Measurements from ENCODE around the gene PPP1R37.

PPP1R37 gene

DNA sequence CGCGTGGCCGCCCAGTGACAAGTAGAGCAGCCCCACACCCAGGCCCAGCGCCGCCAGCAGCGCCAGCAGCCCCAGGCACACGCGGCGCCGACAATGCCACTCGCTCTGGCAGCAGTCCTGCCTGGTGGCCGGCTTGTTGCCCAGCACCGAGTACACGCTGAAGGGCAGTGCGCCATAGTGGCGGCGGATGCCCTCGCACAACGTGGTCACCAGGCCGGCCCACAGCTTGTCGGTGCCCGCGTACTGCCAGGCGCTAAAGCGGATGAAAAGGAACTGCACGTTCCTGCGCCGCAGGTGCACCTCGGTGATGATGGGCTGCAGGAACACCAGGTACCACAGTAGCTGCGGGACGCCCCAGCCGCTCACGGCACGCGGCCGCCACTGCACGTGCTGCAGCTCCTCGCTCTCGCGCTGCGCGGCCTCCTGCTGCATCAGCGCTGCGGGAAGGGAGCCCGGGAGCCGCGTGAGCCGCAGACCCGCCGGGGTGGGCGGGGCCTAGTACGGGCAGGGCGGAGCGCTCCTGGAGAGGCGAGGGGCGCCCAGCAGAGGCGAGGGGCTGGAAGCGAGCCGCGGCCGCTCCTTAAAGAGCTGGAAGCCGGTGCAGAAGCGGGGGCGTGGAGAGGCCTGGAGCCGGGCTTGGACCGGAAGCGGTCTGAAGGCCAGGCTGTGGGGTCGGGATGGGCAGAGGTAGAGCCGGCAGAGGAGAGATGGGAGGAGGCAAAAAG is 60.5 kb downstream of the PPP1R37 start:
- DNase-seq, result peak; percentile 42

- no peak for DNase-seq
Measured at GRCh38 chr19:45154064-45154827, 61.3 kb downstream of the PPP1R37 start.

DNA sequence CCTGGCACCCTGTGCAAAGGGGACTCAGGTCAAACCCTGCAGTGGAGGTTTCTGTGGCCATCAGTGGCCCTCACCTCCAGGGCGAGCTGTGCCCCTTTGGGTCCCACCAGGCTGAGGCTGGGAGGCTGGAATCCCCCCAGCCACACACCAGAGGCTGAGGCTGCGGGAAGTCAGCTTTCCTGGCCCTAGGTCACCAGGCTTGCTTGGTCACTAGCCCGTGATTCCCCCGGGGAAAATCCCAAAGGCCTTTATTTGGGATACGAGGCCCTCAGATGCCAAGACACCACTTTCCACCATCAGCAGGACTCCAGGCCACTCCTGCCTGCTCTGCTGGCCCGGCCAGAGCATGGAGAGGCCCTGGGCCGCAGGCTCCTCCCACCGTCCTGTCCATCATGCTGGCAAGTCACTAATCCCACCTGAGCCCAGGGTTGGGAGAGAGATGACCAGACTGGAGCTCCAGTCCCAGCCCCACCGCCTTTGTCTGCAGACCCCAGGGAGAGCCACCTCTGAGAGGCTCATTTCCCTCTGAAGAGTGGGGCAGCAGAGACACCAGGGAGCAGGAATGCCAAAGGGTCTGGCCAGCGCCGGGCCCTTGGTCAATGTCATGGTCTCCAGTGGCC is 63.1 kb downstream of the PPP1R37 start:
- DNase-seq, result no peak

GRCh38 chr19:45156751-45157150 is 63.8 kb downstream of the PPP1R37 start:
- DNase-seq, result no peak

DNA sequence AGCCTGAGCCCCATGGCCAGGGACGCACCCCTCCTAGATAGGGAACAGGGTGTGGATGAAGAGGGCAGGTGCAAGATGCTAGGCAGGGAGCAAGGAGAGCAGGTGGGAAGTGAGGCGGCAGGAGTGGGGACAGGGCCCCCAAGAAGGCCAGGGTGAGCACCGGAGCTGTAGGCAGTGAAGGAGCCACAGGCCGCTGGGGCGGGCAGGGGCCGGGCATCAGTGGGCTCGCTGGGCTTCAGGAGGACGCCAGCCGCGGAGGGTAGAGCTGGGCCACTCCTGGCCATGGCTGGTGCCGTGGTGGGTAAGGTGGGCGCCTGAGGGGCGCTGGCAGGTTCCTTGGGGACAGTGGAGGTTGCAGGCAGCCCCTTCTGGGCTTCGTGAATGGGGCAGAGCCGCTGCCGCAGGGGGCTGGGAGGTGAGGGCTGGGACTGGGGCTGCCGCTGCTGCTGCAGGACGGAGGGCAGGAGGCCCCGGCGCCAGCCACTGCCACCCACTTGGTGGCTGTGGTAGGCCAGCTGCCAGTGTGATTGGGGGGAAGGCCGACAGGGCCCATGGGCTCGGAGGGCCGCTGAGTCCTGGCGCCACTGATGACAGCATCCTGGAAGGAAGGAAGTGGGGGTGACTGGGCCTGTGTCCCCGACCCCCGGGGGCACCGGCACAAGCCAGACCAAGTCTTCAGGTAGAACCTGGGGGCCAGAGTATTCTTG is 65.7 kb downstream of the PPP1R37 start:
- no peak for DNase-seq

DNA sequence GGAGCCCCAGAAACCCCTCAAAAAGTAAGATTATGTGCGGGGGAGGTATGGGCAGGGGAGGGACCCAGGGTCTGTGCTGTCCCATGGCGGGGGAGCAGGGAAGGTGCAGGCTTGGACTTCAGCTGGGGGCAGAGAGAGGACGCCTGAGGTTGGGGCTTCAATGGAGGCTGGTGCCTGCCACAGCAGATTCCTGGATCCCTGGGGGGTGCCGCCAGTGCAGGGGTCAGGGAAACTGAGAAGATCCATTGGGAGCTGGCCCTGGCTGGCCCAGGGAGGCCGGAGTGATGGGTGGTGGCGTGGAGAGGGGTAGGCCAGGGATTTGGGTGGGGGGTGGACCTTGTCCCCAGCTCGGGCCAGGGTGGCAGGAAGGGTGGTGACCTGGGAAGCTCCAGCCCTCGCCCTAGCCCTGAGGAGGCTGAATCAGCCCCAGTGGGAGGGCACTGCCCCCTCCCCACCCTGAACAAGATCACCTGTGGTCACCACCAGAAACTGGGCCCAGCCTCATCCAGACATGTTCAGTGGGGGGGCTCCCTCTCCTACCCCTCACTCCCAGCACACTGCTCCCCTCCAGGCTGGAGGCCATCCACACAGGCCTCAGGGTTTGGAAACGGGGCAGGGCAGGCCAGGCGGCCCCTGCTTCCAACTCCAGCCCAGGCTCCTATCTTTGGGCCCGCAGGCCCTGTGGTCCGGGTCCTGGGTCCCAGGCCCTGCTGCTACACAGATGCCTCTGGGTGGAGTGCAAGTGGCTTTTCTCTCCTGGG is 66.4 kb downstream of the PPP1R37 start:
- no peak for DNase-seq

DNA sequence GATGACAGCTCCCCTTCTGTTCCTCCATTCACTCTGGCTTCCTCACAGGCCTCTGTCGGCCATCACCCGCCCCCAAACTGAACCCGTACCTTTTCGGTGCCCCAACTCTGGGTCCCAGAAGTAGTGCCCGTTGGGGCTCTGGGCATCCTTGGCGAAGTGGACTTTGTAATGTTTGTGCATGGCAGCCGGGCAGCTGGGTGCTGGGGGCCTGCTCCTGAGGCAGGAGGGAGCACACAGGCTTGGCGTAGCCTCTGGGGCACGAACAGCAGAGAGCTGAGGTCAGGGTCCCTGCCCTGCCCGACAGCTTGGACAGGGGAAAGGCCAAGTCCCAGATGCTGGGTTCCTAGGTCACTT is 67.0 kb downstream of the PPP1R37 start:
- no peak for DNase-seq

- no peak for DNase-seq
Measured at GRCh38 chr19:45160870-45161737, 68.1 kb downstream of the PPP1R37 start, which contains the start of gene NKPD1. Gene NKPD1, minus strand, starts transcription at chr19:45160982. Its CDS starts 832 bp downstream, at chr19:45160150.

DNA sequence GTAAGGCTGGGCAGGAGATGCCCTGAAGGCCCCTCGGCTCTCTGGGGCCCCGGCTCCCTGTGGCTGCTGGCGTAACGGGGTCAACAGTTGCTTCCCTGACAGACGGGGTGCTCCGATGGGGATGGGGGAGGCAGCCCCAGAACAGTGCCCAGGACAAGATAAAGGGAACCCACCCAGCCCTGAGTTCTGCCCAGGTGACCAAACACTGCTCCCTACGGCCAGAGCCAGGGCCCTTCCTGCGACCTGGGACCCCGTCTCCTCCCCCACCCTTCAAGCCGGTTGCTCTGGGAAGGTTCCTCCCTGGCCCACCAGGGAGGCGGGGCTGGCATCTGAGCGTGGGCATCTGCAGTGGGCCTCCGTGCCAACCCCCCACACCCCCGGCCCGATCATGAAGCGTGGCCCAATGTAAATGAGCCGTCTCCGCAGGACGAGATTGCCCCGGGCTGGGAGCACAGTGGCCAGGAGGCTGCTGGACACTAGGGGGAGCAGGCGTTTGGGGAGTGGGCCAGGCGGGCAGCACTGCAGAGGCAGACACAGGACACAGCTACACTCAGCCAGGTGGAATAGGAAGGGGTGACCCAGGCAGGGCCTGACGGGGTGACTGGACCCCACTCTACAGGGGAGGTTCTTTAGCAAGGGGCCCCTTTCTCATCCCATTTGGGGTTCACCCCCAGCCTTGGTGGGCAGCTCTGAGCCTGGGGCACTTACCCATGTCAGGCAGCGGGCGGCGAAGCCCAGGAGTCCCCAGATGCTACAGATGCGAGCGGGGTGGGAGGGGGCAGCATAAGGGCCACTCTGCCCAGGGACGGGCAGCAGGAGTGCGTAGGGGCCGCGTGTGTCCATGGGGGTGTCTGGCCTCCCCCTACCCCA is 69.0 kb downstream of the PPP1R37 start:
- no peak for DNase-seq

- no peak for DNase-seq
Measured at GRCh38 chr19:45162608-45163143, 69.7 kb downstream of the PPP1R37 start.

DNA sequence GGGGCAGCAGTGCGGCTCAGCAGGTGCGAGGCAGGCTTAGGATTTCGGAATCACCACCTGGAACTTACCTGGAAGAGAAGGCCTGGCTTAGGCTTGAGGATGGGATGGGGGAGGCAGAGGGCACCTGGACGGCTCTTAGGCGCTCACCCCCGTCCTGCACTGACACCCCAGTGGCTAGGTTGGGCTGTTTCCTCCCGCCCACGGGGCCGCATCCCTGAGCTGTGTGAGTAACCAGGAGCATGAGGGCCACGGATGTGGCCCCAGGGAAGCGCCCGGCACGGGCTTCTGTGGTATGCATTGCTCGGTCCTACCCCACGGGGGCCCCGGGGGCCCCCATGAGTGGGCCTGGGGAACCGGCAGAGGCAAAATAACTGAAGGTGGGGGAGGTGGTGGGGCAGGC is 70.2 kb downstream of the PPP1R37 start:
- DNase-seq, result no peak

DNA sequence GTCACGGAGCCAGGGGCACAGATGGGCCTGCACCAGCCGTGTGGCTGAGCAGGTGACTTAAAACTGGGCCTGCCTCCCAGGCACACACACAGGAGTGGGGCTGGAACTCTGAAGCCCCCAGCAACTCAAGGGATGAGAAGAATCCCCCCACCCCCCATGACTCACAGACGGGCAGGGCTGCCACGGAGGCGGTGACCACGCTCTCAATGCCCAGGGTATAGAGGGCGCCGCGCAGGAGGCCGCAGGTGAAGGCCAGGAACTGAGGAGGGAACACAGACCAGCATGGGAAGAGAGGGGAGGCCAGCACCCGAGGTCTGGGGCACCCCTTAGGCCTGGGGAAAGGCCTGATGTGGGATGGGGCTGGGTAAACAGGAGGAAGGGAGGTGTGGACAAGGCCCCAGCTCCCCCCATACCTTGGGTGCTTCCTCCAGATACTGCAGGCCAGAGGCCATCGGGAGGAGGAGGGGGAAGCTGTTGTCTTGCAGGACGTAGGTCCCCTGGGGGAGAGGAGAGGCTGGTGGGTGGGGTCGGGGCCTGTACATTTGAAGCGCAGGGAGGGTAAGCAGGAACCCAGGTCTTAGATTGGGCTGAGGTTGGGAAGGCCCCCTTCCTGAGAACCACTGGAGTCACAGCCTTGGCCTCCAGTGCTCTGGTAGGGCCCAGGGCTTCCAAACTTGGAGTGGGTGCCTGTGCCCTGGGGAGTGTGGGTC is 70.9 kb downstream of the PPP1R37 start:
- peak; percentile 44 for DNase-seq

DNA sequence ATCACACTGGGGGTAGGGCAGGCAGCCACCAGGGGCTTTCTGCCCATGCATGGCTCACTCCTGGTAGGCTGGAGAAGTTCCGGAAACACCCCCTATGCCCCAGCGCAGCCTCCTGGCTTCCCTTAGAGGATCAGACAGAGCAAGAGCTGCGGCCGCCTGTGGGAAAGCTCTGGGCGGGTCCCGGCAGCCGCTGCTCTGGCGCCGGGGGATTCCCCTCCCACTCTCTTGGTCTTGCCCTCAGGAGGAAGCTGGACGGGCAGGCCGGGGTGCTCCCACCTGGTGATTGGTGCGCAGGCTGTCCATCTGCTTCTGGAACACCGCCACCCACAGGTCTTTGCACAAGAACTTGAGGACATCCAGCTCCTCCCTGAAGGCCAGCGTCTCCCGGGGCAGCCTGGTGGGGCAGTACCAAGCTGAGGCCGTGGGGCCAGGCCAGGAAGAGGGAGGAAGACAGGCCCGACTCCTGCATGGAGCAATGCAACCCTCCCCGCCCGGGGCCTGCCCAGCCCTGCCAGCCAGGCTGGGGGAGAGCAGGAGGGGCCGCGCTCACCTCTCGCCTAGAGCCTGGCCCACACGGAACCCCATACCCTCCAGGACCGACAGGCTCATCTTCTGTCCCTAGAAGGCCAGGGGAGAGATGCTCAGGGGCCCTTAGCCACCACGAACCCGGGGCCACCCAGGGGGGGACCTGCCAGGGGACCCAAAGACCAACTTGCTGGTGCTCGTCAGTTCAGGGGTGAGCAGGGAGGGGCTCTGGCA is 71.8 kb downstream of the PPP1R37 start:
- no peak for DNase-seq

DNA sequence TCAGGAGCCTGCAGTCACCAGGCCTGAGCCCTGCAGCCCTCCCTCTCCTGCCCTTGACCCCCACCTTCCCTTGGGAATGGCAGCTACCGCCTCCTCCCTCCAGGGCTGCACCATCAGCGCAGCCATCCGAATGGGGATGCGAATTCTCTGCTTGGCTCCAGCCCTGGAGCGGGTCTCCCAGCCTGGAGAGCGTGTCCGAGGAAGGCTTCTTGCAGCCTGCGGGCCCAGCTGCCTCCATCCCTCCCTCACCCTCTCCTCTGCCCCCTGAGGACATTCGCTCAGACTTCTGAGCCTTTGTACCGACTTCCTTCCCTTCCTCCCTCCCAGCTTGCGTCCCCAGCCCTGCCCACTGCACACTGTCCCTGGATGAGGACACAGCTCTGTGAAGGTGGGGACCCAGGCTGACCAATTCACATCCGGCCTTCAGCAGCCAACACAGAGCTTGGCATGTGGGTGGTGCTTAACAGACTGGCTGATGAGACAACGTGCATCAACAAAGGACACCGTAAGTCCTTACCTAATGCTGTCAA is 73.8 kb downstream of the PPP1R37 start:
- DNase-seq, result no peak

- DNase-seq, result peak; percentile 16
Measured at GRCh38 chr19:45168767-45169351, 75.9 kb downstream of the PPP1R37 start.

GRCh38 chr19:45169602-45170001 is 76.6 kb downstream of the PPP1R37 start:
- no peak for DNase-seq

- DNase-seq, result no peak
Measured at GRCh38 chr19:45170146-45171106, 77.4 kb downstream of the PPP1R37 start.
